ENCODE measurements around the gene MAST4. TPM values are rescaled to one million over a fixed set of nuclear protein-coding genes. Genes with fewer than 3 reads are reported as not detected.

MAST4 gene
- total and polyA plus RNA-seq, 2 donors (not counting 1 experiment from before 2014, with no cell fraction given) = 2.5 to 57.1 TPM

- no peak overlapping the region for H3K4me3 Mint-ChIP-seq
- Histone ChIP-seq H3K4me2 (replicated peaks; ENCODE audit: low read depth, low read length, poor library complexity, severe bottlenecking) (no peak overlapping the region), H3K27me3 (replicated peaks in 1 of 4; ENCODE audit: control extremely low read depth in 1 of 4, control insufficient read depth in 3 of 4, insufficient read depth in 4 of 4, low read length in 3 of 4) (no peaks in the 10 kb centered on the region), H3K36me3 (replicated peaks in 1 of 2; ENCODE audit: control extremely low read depth in 1 of 2, control insufficient read depth in 1 of 2, extremely low read depth in 1 of 2, insufficient read depth in 2 of 2, low read length in 1 of 2) (no peaks in the 10 kb centered on the region), H3K4me1 (ENCODE audit: control insufficient read depth in 2 of 2, insufficient read depth in 2 of 2, low read length in 2 of 2) (no peaks in the 10 kb centered on the region), H4K20me1 (ENCODE audit: control insufficient read depth, insufficient read depth, low read length, poor library complexity, severe bottlenecking) (no peaks in the 10 kb centered on the region), H3K79me2 (ENCODE audit: control insufficient read depth, insufficient read depth, low read length) (no peaks in the 10 kb centered on the region), H3K27ac (ENCODE audit: low read length in 2 of 2) (no peak overlapping the region), H2AFZ (ENCODE audit: insufficient read depth, low read depth, low read length, poor library complexity, severe bottlenecking) (no peak overlapping the region), H3K9me3 (ENCODE audit: control extremely low read depth in 1 of 3, control insufficient read depth in 2 of 3, insufficient read depth in 1 of 3, low read length in 2 of 3) (no peaks in the 10 kb centered on the region), H3K9ac (ENCODE audit: low read length) (no peak overlapping the region), H3K4me3 (ENCODE audit: control extremely low read depth in 1 of 5, extremely low read depth in 1 of 5, insufficient read depth in 1 of 5, low read depth in 2 of 5, low read length in 4 of 5) (no peak overlapping the region)
- TF ChIP-seq EZH2 (IDR thresholded peaks at IDR 0.05; ENCODE audit: borderline replicate concordance, insufficient read depth, low read depth, low read length, poor library complexity, severe bottlenecking) (no peak), CTCF (IDR thresholded peaks at IDR 0.05) (no peak)
- no peaks in the 10 kb centered on the region for H3K4me1 Mint-ChIP-seq
- POLR2A ChIA-PET = no interaction called here
- no CpG with 5 or more reads among the region's 1 CpG for WGBS (ENCODE audit: insufficient coverage)
- H3K27me3 Mint-ChIP-seq = no peaks in the 10 kb centered on the region
- no peaks in the 10 kb centered on the region for H3K9me3 Mint-ChIP-seq (ENCODE audit: insufficient read depth)
- no peak overlapping the region for H3K27ac Mint-ChIP-seq
- DNase-seq (no peak), ATAC-seq (ENCODE audit: low read depth) (no peak)
- intact Hi-C loops (cut with micrococcal nuclease) = no loop called here
- CTCF ChIA-PET = no interaction called here
These were observed 470.6 kb downstream of the MAST4 start for GRCh38 chr5:67066815-67067214.

GRCh38 chr5:67073045-67073680 lies 477.0 kb downstream of the MAST4 start:
- no peak for TF ChIP-seq EZH2 (IDR thresholded peaks at IDR 0.05; ENCODE audit: borderline replicate concordance, insufficient read depth, low read depth, low read length, poor library complexity, severe bottlenecking)
- no peak for TF ChIP-seq CTCF (IDR thresholded peaks at IDR 0.05)
- no peak for DNase-seq
- no peaks in the 10 kb centered on the region for H3K27me3 Mint-ChIP-seq
- Histone ChIP-seq H3K79me2 (ENCODE audit: control insufficient read depth, insufficient read depth, low read length) (no peaks in the 10 kb centered on the region), H3K27me3 (replicated peaks in 1 of 4; ENCODE audit: control extremely low read depth in 1 of 4, control insufficient read depth in 3 of 4, insufficient read depth in 4 of 4, low read length in 3 of 4) (no peaks in the 10 kb centered on the region), H3K4me1 (ENCODE audit: control insufficient read depth in 2 of 2, insufficient read depth in 2 of 2, low read length in 2 of 2) (no peaks in the 10 kb centered on the region), H3K36me3 (replicated peaks in 1 of 2; ENCODE audit: control extremely low read depth in 1 of 2, control insufficient read depth in 1 of 2, extremely low read depth in 1 of 2, insufficient read depth in 2 of 2, low read length in 1 of 2) (no peaks in the 10 kb centered on the region), H3K9me3 (ENCODE audit: control extremely low read depth in 1 of 3, control insufficient read depth in 2 of 3, insufficient read depth in 1 of 3, low read length in 2 of 3) (no peaks in the 10 kb centered on the region), H3K9ac (ENCODE audit: low read length) (no peak overlapping the region), H3K4me2 (replicated peaks; ENCODE audit: low read depth, low read length, poor library complexity, severe bottlenecking) (no peak overlapping the region), H3K4me3 (ENCODE audit: control extremely low read depth in 1 of 5, extremely low read depth in 1 of 5, insufficient read depth in 1 of 5, low read depth in 2 of 5, low read length in 4 of 5) (no peak overlapping the region), H2AFZ (ENCODE audit: insufficient read depth, low read depth, low read length, poor library complexity, severe bottlenecking) (no peak overlapping the region), H4K20me1 (ENCODE audit: control insufficient read depth, insufficient read depth, low read length, poor library complexity, severe bottlenecking) (no peaks in the 10 kb centered on the region), H3K27ac (ENCODE audit: low read length in 2 of 2) (no peak overlapping the region)
- ChIA-PET CTCF (no interaction called here), POLR2A (no interaction called here)
- no peak for ATAC-seq (ENCODE audit: low read depth)
- H3K4me1 Mint-ChIP-seq = no peaks in the 10 kb centered on the region
- no CpG with 5 or more reads among the region's 3 CpGs for WGBS (ENCODE audit: insufficient coverage)
- no peak overlapping the region for H3K4me3 Mint-ChIP-seq
- intact Hi-C loops (cut with micrococcal nuclease) = no loop called here
- no peaks in the 10 kb centered on the region for H3K9me3 Mint-ChIP-seq (ENCODE audit: insufficient read depth)
- no peak overlapping the region for H3K27ac Mint-ChIP-seq

All from B cell (primary cell).